Effector memory CD8-positive, alpha-beta T cell (primary cell): ENCODE data around the gene NTF4.
A peak's percentile ranks its signal among the peaks of the same experiment; 100 is the strongest.
"Not testable (repeated sequence)": the region's sequence is repeated elsewhere in the genome, so short reads cannot be mapped to it uniquely, and the experiment has no call there.

Experiments used
- ATAC-seq: fragments of 150-1000 bp; cut with Tn5 transposase; replicated peaks from 2 replicates; pipeline ENCODE4 v1.10.0; 2021; ENCODE audit warnings: mild to moderate bottlenecking, moderate library complexity
- DNase-seq, 3 experiments: peaks; one replicate each; pipeline ENCODE4 v3.0.0; 2021
- H3K27ac Mint-ChIP-seq, 2 donors: one replicate each; pipeline ENCODE4 v1.8.0; 2022; ENCODE audit warnings: mild to moderate bottlenecking in 2 of 2, mixed read lengths in 2 of 2, moderate library complexity in 2 of 2
- H3K27me3 Mint-ChIP-seq, 2 donors: one replicate each; pipeline ENCODE4 v1.8.0; 2022; ENCODE audit warnings: mixed read lengths in 2 of 2
- H3K36me3 Mint-ChIP-seq: one replicate; pipeline ENCODE4 v1.8.0; 2022; ENCODE audit warnings: mild to moderate bottlenecking, moderate library complexity, mixed read lengths; ENCODE audit not compliant: insufficient read depth
- H3K4me1 Mint-ChIP-seq, 2 donors: one replicate each; pipeline ENCODE4 v1.8.0; 2022; ENCODE audit warnings: low read depth in 2 of 2, mixed read lengths in 2 of 2
- H3K4me3 Mint-ChIP-seq, 2 donors: one replicate each; pipeline ENCODE4 v1.8.0; 2022; ENCODE audit warnings: mild to moderate bottlenecking in 2 of 2, mixed read lengths in 2 of 2, moderate library complexity in 2 of 2
- H3K9me3 Mint-ChIP-seq, 2 donors: one replicate each; pipeline ENCODE4 v1.8.0; 2022; ENCODE audit warnings: mixed read lengths in 2 of 2

Gene NTF4

GRCh38 chr19:49036815-49037214 lies 27.8 kb downstream of the NTF4 start, which contains the start of gene CGB1:
CGB1 (minus strand) TSS chr19:49036895; CDS start chr19:49036711, 184 bp downstream.
- H3K4me1 Mint-ChIP-seq, H3K9me3 Mint-ChIP-seq, H3K27ac Mint-ChIP-seq, H3K4me3 Mint-ChIP-seq, H3K36me3 Mint-ChIP-seq, H3K27me3 Mint-ChIP-seq, DNase-seq, ATAC-seq: not testable (repeated sequence)

GRCh38 chr19:49031642-49032301 lies 32.8 kb downstream of the NTF4 start, which contains the start of gene CGB2:
CGB2 (plus strand) TSS chr19:49031890; CDS start chr19:49032096, 206 bp downstream.
- H3K4me3 Mint-ChIP-seq, H3K9me3 Mint-ChIP-seq, H3K27ac Mint-ChIP-seq, H3K4me1 Mint-ChIP-seq: not testable (repeated sequence)
- peak; percentile 70 for ATAC-seq
- peak; percentile 25 to 38 (median 35) for DNase-seq
- peaks cover 0 to 18% of the 10 kb centered on the region in 2 donors for H3K27me3 Mint-ChIP-seq
- peaks cover 11% of the 10 kb centered on the region for H3K36me3 Mint-ChIP-seq

- H3K27ac Mint-ChIP-seq, H3K4me1 Mint-ChIP-seq: not testable (repeated sequence)
- H3K27me3 Mint-ChIP-seq = peaks cover 0 to 24% of the 10 kb centered on the region in 2 donors
These were observed 34.3 kb downstream of the NTF4 start for GRCh38 chr19:49030323-49030722.

GRCh38 chr19:49029749-49030148 lies 34.9 kb downstream of the NTF4 start:
- Mint-ChIP-seq H3K27me3 (peaks cover 0 to 24% of the 10 kb centered on the region in 2 donors), H3K36me3 (peaks cover 11% of the 10 kb centered on the region), H3K27ac (peak overlapping the region in 1 of 2 donors; percentile 59)
- not testable (repeated sequence) for DNase-seq, H3K9me3 Mint-ChIP-seq, H3K4me1 Mint-ChIP-seq, ATAC-seq, H3K4me3 Mint-ChIP-seq

More at GRCh38 chr19:49030323-49030722, 34.3 kb downstream of the NTF4 start:
- DNase-seq, ATAC-seq, H3K4me3 Mint-ChIP-seq, H3K9me3 Mint-ChIP-seq: not testable (repeated sequence)
- peaks cover 11% of the 10 kb centered on the region for H3K36me3 Mint-ChIP-seq

GRCh38 chr19:49028686-49029085 lies 35.9 kb downstream of the NTF4 start:
- not testable (repeated sequence) for H3K9me3 Mint-ChIP-seq, H3K4me3 Mint-ChIP-seq, H3K27ac Mint-ChIP-seq, DNase-seq, ATAC-seq, H3K4me1 Mint-ChIP-seq
- Mint-ChIP-seq H3K27me3 (peaks cover 0 to 24% of the 10 kb centered on the region in 2 donors), H3K36me3 (peaks cover 11% of the 10 kb centered on the region)

GRCh38 chr19:49025599-49025998 lies 39.0 kb downstream of the NTF4 start:
- H3K4me1 Mint-ChIP-seq, DNase-seq, H3K36me3 Mint-ChIP-seq, H3K9me3 Mint-ChIP-seq, H3K27ac Mint-ChIP-seq, ATAC-seq, H3K4me3 Mint-ChIP-seq: not testable (repeated sequence)
- peaks cover 0 to 15% of the 10 kb centered on the region in 2 donors for H3K27me3 Mint-ChIP-seq

- not testable (repeated sequence) for H3K27ac Mint-ChIP-seq, ATAC-seq, H3K4me1 Mint-ChIP-seq, H3K9me3 Mint-ChIP-seq, DNase-seq, H3K36me3 Mint-ChIP-seq, H3K4me3 Mint-ChIP-seq
- peaks cover 0 to 15% of the 10 kb centered on the region in 2 donors for H3K27me3 Mint-ChIP-seq
These were observed 39.5 kb downstream of the NTF4 start for GRCh38 chr19:49025088-49025487.

GRCh38 chr19:49024233-49024632 lies 40.4 kb downstream of the NTF4 start, which contains the start of gene CGB3:
CGB3 (minus strand) TSS chr19:49024333; CDS start chr19:49023971, 362 bp downstream.
- H3K36me3 Mint-ChIP-seq, H3K9me3 Mint-ChIP-seq, H3K27ac Mint-ChIP-seq, H3K4me3 Mint-ChIP-seq, ATAC-seq, DNase-seq: not testable (repeated sequence)
- Mint-ChIP-seq H3K27me3 (peaks cover 0 to 10% of the 10 kb centered on the region in 2 donors), H3K4me1 (peaks cover 5 to 12% of the 10 kb centered on the region in 2 donors)

- Mint-ChIP-seq H3K9me3 (no peaks in the 10 kb centered on the region), H3K27ac (no peak overlapping the region), H3K4me3 (no peak overlapping the region), H3K4me1 (peaks cover 11 to 19% of the 10 kb centered on the region in 2 donors), H3K27me3 (peaks cover 0 to 14% of the 10 kb centered on the region in 2 donors), H3K36me3 (no peaks in the 10 kb centered on the region)
- no peak for DNase-seq
- no peak for ATAC-seq
These were observed 42.5 kb downstream of the NTF4 start for GRCh38 chr19:49022116-49022515.

- Mint-ChIP-seq H3K9me3 (no peaks in the 10 kb centered on the region), H3K36me3 (peaks cover 4% of the 10 kb centered on the region), H3K27ac (peak overlapping the region; percentile 0 to 5), H3K27me3 (peaks cover 0 to 14% of the 10 kb centered on the region in 2 donors), H3K4me3 (no peak overlapping the region), H3K4me1 (peaks cover 11 to 19% of the 10 kb centered on the region in 2 donors)
- ATAC-seq (no peak), DNase-seq (no peak)
These were observed 43.4 kb downstream of the NTF4 start for GRCh38 chr19:49020931-49021895.

- no peak overlapping the region for H3K27ac Mint-ChIP-seq
- peaks cover 4% of the 10 kb centered on the region for H3K36me3 Mint-ChIP-seq
- no peak for DNase-seq
- no peak for ATAC-seq
- peaks cover 0 to 8% of the 10 kb centered on the region in 2 donors for H3K27me3 Mint-ChIP-seq
- peak overlapping the region; percentile 93 to 94 for H3K4me3 Mint-ChIP-seq
- H3K4me1 Mint-ChIP-seq = peaks cover 11 to 19% of the 10 kb centered on the region in 2 donors
- H3K9me3 Mint-ChIP-seq = no peaks in the 10 kb centered on the region
These were observed 44.3 kb downstream of the NTF4 start for GRCh38 chr19:49020342-49020741.

- DNase-seq = peak; percentile 40 to 54 (median 49)
- Mint-ChIP-seq H3K9me3 (no peaks in the 10 kb centered on the region), H3K4me3 (peak overlapping the region; percentile 93 to 94), H3K27ac (peak overlapping the region; percentile 89 to 90), H3K4me1 (peaks cover 11 to 19% of the 10 kb centered on the region in 2 donors), H3K36me3 (peaks cover 4% of the 10 kb centered on the region), H3K27me3 (peaks cover 0 to 8% of the 10 kb centered on the region in 2 donors)
- peak; percentile 48 for ATAC-seq
These were observed 45.2 kb downstream of the NTF4 start for GRCh38 chr19:49019242-49019932.
